GM19455 (cell line): ENCODE data around the gene HES5.

Experiments
- ATAC-seq: cut with Tn5 transposase; IDR thresholded peaks from one replicate; pipeline ENCODE4 v1.9.1; 2021; ENCODE audit not compliant: unreplicated experiment

The HES5 gene

DNA sequence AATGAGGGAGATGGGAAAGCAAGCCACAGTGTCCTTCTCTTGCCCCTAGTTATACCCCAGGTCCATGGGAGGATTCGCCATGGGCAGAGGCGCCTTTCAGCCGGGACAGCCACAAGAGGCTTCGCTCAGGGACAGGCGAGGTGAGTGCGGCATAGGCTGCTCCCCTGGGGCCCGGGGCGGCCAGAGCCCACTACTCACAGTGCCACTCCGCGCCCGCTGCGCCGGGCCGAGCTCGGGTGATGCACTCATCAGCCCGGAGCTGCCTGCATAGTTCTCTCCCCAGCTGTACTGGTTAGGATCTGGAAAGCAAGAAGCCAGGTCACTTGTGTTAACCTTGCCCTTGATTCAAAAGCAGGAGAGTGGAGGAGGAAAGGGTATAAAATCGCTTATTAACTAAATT, 12.1 kb downstream of the HES5 start:
- ATAC-seq = no peak

DNA sequence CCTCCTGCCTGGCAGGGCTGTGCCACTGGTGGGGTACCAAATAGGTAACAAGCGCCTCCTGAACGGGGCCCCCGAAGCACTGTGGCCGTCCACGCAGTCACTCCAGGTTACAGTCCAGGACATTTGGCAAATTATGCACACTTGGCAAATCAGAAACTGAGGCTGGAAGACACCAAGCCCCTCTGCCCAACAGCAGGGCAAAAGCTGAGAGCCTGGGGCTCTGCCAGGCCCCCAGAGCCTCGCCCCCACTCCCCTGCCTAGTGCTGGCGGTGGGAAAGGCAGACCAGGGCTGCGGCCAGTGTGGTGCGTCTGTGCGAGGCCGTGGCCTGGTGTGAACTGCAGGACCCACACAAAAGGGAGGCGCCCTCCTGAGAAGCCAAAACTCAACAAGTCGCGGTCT, 13.1 kb downstream of the HES5 start:
- no peak for ATAC-seq

- ATAC-seq = no peak
Observed at GRCh38 chr1:2516124-2516523, 13.9 kb downstream of the HES5 start.

GRCh38 chr1:2515763-2516080, 14.3 kb downstream of the HES5 start:
- no peak for ATAC-seq

DNA sequence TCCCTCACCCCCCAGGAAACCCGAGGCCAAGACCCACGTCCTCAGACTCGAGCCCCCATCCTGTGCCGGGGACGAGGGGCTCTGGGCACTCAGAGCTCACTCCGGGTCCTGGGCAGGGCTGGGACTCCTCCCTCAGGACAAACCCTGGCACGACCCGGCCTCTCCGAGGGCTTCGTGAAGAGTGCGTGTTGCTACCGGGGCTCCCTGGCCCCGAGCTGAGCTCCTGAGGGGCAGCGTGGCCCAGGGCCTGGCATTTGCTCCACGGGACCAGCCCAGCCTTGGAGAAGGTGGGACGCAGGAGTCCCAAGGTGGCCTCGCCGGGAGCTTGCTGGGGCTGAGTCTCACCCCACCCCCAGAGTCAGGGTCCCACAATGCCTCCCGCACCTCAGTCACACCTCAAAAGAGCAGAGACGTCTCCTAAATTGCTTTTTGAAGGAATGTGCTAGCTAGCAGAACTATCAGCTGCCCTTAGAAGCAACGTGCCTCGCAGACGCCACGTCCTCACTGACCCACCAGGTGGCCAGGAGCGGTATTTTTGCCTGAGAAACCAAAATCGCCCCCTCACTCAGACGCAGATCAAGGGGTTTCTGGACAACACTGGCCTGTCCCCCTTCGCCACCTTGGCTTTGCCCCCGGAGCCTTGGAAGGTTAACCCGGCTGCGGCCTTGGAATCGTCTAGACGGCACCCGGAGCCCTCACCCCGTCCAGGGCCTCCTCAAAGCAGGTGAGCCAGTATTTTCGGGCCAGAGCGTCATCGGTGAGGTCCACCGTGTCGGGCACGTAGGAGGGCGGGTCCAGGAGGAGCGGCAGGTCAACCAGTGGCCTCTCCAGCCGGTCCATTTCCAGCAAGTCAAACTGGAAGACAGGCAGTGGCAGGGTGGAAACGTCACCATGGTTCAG, 14.9 kb downstream of the HES5 start:
- no peak for ATAC-seq

GRCh38 chr1:2513939-2514652, 16.0 kb downstream of the HES5 start:
- no peak for ATAC-seq

DNA sequence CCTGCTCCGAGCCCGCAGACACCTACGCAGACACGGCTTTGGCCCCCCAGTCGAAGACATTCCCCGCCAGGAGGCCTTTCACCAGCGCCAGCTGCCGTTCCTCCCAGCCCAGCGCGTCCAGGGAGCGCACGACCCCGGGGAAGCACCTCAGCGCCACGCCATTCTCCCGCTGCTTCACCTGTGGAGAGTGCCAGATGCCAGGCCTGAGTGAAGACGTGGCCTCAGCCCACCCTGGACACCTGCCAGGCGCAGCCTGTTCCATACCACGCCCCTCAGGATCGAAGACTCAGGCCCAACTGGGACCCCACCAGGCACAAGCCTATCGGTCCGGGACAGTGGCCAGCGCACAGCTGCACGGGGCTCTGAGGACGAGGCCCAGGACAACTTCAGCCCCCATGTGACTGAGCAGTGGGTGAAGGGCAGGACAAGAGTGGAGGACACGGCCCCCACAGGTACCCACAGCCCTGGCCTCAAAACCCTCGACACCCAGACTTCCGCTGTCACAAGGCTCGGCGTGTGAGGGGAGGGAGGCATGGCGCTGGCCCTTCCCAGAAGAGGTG, 17.1 kb downstream of the HES5 start:
- ATAC-seq = no peak

- ATAC-seq = no peak
Observed at GRCh38 chr1:2510366-2511155, 19.5 kb downstream of the HES5 start.

DNA sequence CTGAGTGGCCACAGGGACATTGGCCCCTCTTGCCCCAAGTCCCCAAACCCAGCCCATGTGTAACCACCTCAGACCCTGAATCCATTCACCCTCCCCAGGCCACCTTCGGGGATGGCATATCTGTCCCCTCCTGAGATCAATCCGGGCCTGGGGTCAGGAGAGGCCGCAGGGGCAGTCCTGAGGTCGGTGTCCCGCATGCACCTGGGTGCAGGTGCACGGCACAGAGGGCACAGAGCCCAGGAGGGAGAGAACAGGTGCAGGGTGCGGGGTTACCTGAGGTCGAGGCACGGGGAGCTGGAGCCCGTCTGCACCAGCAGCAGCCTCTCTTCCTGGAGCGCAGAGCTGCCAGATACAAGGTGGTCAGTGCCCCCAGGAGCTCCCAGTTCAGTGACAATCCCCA, 20.5 kb downstream of the HES5 start:
- ATAC-seq = no peak

GRCh38 chr1:2508751-2509150, 21.3 kb downstream of the HES5 start:
- no peak for ATAC-seq

DNA sequence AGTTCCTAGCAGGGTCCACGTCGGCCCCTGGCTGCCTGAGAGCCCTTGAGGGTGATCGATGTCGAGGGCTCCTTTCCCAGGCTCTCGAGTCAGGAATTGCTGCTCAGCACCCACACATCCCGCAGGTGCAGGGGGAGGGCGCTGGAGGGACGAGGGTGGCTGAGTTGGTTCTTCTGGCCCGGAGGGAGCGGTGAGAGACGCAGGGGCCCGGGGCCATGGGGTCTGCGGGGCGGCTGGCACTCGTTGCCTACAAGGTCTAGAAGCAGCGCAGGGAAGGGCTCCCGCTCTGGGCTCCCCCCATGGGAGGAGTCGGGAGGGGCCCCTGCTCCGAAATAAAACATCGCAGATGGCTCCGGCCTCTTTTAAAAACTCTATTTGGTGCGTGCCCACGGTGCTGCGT, 21.9 kb downstream of the HES5 start:
- ATAC-seq = no peak

DNA sequence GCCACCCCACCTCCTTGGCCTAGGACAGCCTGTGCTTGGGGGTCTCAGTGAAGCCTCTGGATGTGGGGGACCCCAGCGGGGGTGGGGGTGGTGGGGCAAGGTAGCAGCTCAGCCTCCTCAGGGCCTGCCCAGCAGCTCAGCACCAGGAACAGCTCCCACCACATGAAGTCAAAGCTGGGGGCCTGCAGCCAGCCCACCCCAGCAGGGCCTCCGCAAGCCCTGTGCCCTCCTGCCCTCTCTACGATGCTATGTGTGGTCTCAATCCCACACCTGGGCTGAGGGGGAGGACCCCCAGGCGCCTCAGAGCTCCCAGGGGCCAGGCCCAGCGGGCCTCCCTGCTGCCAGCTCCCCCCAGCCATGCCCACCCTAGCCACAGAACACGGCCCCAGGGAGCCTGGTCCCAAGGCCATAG, 22.3 kb downstream of the HES5 start:
- no peak for ATAC-seq

GRCh38 chr1:2506901-2507565, 23.0 kb downstream of the HES5 start:
- ATAC-seq = no peak

DNA sequence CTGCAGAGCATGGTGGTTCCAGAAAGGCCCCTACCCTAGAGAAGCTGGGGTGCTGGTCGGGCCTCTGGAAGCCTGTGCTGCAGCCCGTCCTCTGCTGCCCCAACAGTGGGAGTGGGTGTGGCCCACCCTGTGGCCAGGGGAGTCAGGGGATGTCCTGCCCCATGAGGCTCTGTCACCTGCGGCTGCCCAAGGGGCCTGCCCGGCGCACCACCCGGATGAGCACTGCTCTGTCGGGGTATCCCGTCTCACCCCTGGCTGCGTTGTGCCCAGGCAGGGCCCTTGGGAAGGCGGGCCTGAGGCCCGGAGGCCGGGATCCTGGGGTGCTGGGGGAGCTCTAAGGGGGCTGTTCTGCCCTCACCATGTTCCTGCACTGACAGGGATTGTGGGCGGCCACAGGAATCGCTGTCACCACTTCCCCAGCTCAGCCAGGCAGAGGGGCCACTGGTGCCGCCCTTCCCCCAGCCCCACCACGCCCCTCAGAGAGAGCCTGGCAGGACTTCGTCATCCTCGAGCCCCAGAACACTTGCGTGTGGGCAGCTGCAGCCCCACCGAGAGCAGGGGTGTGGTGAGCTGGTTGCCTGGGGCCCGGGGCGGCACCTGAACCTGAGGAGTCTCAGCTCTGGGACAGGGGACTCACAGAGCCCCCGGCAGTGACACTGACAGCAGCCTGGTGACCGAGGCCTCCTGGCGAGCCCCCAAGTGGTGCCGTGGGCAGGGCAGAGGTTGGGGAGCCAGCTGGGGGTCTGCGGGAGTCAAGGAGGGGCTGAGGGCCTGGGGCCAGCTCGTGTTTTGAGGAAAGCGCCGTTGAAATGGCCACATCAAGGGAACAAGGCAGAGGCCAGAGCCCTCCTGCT, 23.8 kb downstream of the HES5 start:
- no peak for ATAC-seq

DNA sequence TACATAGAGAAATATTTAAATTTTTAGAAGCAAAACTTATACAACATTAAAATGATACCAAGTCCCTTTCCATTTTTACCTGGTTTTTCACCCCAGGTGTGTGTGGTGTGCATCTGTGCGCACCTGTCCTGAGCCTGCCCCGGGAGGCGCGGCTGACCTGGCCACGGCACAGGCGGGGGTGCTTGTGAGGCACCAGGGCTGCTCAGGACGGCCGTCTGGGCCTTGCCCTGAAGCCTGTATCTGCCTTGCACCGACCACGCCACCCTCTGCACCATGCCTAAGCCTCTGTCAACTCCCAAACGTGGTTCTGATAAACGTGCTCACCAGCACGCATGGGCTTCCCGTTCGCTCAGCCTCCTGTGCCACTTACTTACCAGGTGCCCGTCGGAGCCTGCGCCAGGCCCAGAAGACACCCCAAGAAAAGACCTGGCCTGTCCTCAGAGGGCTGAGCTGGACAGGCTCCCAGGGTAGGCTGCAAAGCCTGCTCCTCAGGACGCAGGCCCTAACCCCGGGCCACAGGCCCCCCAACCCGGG, 24.5 kb downstream of the HES5 start:
- ATAC-seq = no peak

DNA sequence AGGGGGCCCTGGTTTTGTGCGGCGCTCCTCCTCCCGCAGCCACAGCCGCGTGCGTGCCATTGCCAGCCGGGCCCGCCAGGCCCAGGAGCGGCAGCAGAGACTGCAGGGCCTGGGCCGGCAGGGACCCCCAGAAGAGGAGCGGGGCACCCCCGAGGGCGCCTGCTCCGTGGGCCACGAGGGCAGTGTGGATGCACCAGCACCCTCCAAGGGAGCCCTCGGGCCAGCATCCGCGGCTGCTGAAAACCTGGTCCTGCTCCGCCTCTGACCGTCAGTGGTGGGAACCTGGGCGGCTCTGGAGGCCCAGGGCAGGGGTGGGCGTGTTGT, 25.2 kb downstream of the HES5 start:
- ATAC-seq = no peak

DNA sequence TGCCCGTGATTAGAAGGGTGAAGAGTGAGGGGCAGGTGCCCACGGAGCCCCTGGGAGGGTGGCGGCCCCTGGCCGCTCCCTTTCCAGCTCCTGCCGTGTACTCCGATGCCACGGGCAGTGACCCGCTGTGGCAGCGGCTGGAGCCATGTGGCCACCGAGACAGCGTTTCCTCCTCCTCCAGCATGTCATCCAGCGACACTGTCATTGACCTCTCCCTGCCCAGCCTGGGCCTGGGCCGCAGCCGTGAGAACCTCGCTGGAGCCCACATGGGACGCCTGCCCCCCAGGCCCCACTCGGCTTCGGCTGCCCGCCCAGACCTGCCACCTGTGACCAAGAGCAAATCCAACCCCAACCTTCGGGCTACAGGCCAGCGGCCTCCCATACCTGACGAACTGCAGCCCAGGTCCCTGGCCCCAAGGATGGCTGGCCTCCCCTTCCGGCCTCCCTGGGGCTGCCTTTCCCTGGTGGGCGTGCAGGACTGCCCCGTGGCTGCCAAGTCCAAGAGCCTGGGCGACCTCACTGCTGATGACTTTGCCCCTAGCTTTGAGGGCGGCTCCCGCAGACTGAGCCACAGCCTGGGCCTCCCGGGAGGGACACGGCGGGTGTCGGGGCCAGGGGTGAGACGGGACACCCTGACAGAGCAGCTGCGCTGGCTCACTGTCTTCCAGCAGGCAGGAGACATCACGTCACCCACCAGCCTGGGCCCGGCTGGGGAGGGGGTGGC, 25.7 kb downstream of the HES5 start:
- no peak for ATAC-seq

DNA sequence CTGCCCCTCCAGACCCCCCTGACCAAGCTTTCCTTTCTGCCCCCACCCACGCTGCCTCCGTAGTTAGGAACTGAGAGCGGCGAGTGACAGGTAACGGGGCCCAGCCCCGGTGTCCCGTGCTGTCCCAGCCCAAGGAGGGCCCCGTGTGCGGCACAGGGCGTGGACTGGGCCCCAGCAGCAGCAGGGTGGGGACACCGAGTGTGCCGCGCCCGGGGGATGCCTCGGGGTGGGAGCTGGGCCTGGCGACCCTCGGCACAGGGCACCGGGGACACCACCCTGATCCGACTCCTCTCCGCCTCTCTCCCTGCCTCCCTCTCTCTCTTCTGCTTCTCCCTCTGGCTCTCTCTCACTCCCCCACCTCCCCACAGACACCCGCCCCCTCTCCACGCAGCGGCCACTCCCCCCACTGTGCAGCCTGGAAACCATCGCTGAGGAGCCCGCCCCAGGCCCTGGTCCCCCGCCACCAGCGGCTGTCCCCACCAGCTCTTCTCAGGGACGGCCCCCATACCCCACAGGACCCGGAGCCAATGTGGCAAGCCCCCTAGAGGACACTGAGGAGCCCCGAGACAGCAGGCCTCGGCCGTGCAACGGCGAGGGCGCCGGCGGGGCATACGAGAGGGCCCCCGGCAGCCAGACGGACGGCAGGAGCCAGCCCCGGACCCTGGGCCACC, 26.4 kb downstream of the HES5 start:
- ATAC-seq = no peak
